ENCODE results near the gene ARFGEF2. TPM values are rescaled to one million over a fixed set of nuclear protein-coding genes. Genes with fewer than 3 reads are reported as not detected.

The ARFGEF2 gene
- total RNA-seq, 1 donor from 2014 or later: 37.9 TPM

GRCh38 chr20:48945840-48946514 lies 24.5 kb downstream of the ARFGEF2 start:
- TF ChIP-seq CTCF (IDR thresholded peaks at IDR 0.05): no peak
- intact Hi-C loops (cut with DNase I): no loop called here
- DNase-seq (no peak), ATAC-seq (no peak)
- peaks cover 83% of the 10 kb centered on the region for H3K36me3 ChIP-seq
- H3K9me3 ChIP-seq: no peaks in the 10 kb centered on the region
- H3K27ac ChIP-seq: no peak overlapping the region
- H3K27me3 ChIP-seq: no peaks in the 10 kb centered on the region
- H3K4me1 ChIP-seq: no peaks in the 10 kb centered on the region
- no peak overlapping the region for H3K4me3 ChIP-seq

GRCh38 chr20:48948612-48949011 lies 27.1 kb downstream of the ARFGEF2 start:
- Histone ChIP-seq H3K4me1 (no peaks in the 10 kb centered on the region), H3K4me3 (no peak overlapping the region), H3K27ac (no peak overlapping the region), H3K36me3 (peaks cover 84% of the 10 kb centered on the region), H3K27me3 (no peaks in the 10 kb centered on the region), H3K9me3 (no peaks in the 10 kb centered on the region)
- no peak for TF ChIP-seq CTCF (IDR thresholded peaks at IDR 0.05)
- ATAC-seq (no peak), DNase-seq (no peak)
- intact Hi-C loops (cut with DNase I): no loop called here

- Histone ChIP-seq H3K27me3 (no peaks in the 10 kb centered on the region), H3K4me3 (no peak overlapping the region), H3K4me1 (no peaks in the 10 kb centered on the region), H3K36me3 (peaks cover 84% of the 10 kb centered on the region), H3K27ac (no peak overlapping the region), H3K9me3 (no peaks in the 10 kb centered on the region)
- no peak for TF ChIP-seq CTCF (IDR thresholded peaks at IDR 0.05)
- intact Hi-C loops (cut with DNase I): no loop called here
- ATAC-seq (peak; percentile 41), DNase-seq (no peak)
Measured at GRCh38 chr20:48949304-48950170, 28.0 kb downstream of the ARFGEF2 start.

GRCh38 chr20:48951041-48951440 lies 29.5 kb downstream of the ARFGEF2 start:
- H3K36me3 ChIP-seq: peaks cover 84% of the 10 kb centered on the region
- no peak overlapping the region for H3K27ac ChIP-seq
- no peak for TF ChIP-seq CTCF (IDR thresholded peaks at IDR 0.05)
- no peak overlapping the region for H3K4me3 ChIP-seq
- H3K4me1 ChIP-seq: no peaks in the 10 kb centered on the region
- no peaks in the 10 kb centered on the region for H3K9me3 ChIP-seq
- ATAC-seq (no peak), DNase-seq (no peak)
- no peaks in the 10 kb centered on the region for H3K27me3 ChIP-seq
- intact Hi-C loops (cut with DNase I): no loop called here

GRCh38 chr20:48951646-48952045 lies 30.1 kb downstream of the ARFGEF2 start:
- no peaks in the 10 kb centered on the region for H3K4me1 ChIP-seq
- ATAC-seq: no peak
- H3K9me3 ChIP-seq: no peaks in the 10 kb centered on the region
- no peaks in the 10 kb centered on the region for H3K27me3 ChIP-seq
- H3K4me3 ChIP-seq: no peak overlapping the region
- no peak overlapping the region for H3K27ac ChIP-seq
- intact Hi-C loops (cut with DNase I): no loop called here
- TF ChIP-seq CTCF (IDR thresholded peaks at IDR 0.05): no peak
- DNase-seq: no peak
- H3K36me3 ChIP-seq: peaks cover 88% of the 10 kb centered on the region

Data from upper lobe of right lung (tissue), 1 donor.